Measurements from ENCODE around the gene SMIM38.

SMIM38 gene

GRCh38 chr11:69187540-69188065 lies 31.9 kb downstream of the SMIM38 start:
- no peak for DNase-seq

DNA sequence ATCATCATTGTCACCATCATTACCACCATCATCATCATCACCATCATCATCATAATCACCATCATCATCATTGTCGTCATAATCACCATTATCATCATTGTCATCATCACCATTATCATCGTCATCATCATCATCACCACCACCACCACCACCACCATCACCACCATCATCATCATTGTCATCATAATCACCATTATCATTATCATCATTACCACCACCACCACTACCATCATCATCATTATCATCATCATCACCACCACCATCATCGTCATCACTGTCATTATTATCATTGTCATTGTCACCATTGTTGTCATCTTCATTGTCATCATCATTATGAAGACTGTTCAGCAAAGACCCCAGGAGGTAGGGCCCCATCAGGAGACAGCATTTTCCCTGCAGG lies 33.3 kb downstream of the SMIM38 start:
- DNase-seq, result no peak

GRCh38 chr11:69190796-69191536 lies 35.2 kb downstream of the SMIM38 start:
- DNase-seq, result no peak

DNA sequence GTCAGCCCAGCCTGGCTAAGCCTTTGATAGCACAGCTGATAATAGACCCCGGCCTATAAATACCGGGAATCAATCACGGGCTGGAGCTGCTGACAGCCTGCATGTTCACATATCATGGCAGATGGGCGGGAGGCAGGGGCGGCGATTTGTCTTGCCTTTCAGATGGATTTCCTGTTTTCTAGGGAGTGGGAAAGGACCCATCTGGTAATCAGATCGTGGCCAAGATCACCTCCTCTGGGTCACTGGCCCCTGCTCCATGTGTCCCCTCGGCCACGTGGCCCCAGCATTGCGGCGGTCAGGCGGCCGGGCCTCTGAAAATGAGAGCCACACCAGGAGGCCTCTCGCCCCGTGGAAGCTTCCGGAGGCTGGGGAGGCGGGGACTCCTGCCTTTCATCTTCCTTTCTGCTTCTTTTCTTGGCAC lies 36.6 kb downstream of the SMIM38 start:
- DNase-seq, result no peak

- DNase-seq, result no peak
These were observed 37.4 kb downstream of the SMIM38 start for GRCh38 chr11:69193151-69193550.

DNA sequence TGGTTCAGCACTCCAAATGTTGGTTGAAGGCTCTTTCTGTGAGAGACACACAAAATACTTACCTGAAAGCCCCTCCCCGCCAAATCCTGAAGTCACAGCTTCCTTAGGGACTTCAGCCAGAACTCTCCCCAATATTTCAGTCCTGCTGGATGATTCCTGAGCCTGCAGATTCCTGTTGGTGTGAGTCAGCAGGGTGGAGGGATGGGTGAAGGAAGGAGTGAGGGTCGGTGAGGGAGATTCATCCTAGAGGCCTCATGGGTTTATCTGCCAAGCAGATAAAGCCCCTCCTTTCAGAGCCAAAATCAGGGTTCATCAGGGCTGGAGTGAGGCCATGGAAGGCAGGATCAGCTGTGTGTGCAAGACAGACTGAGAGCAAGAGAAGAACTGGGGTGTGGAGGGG lies 37.9 kb downstream of the SMIM38 start:
- no peak for DNase-seq

- DNase-seq, result no peak
These were observed 38.7 kb downstream of the SMIM38 start for GRCh38 chr11:69194396-69194795.

- DNase-seq, result no peak
These were observed 39.2 kb downstream of the SMIM38 start for GRCh38 chr11:69194956-69195355.

- DNase-seq, result no peak
These were observed 40.4 kb downstream of the SMIM38 start for GRCh38 chr11:69195824-69196782.

DNA sequence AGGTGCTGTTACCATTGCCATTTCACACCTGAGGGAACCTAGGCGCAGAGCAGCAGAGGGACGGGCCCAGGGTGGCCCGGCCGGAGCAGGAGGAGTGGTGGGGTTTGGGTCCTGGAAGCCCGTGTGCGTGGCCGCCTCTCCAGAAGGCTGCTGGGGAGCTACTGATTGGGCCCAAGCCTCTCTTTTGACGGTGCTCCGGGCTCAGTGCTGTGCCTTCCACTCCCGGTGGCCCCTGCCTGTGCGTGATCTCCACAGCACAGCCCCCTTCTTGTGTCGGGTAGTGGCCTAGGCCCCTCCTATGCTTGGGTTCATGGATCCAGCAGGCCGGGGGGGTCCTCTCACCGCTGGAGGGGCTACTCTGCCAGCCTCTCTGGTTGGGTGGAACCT lies 41.0 kb downstream of the SMIM38 start:
- no peak for DNase-seq

- no peak for DNase-seq
These were observed 43.3 kb downstream of the SMIM38 start for GRCh38 chr11:69198891-69199582.

GRCh38 chr11:69199583-69200315 lies 44.0 kb downstream of the SMIM38 start:
- no peak for DNase-seq

DNA sequence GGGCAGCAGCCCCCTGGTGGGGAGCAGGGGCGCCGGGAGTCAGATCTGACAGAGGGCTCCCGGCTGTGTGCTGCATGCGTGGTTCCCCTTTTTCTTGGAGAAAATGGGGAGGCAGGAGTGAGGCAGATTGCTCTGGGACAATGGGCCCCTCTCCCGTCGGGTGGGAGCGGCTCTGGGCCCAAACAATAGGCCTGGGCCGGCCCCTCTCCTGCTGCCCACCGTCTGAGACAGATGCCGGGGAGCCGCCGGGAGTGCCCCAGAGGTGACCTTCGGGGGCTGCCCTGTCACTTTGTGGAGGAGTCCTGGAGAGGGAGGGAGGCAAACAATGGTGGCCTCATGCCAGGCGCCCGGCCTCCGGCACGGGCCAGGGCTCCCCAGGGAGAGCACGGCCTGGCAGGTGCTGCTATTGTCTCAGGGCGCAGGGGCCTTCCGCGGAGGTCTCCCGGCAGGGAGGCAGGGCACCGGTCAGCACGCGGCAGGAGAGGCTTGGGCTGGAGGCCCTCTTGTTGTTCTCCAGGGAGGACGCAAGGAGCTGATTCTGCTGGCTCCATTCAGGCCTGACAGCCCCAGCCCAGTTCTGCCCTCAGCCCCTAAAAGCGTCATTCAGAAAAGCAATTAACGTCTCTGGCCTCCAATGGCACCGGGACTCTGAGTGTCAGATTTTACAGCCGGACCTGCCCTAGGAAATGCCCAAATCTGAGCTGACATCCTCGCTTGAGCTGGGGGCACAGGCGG lies 44.8 kb downstream of the SMIM38 start:
- no peak for DNase-seq

GRCh38 chr11:69201066-69201365 lies 45.3 kb downstream of the SMIM38 start:
- no peak for DNase-seq

- no peak for DNase-seq
These were observed 46.1 kb downstream of the SMIM38 start for GRCh38 chr11:69201764-69202370.

- DNase-seq, result no peak
These were observed 46.9 kb downstream of the SMIM38 start for GRCh38 chr11:69202511-69203221.

DNA sequence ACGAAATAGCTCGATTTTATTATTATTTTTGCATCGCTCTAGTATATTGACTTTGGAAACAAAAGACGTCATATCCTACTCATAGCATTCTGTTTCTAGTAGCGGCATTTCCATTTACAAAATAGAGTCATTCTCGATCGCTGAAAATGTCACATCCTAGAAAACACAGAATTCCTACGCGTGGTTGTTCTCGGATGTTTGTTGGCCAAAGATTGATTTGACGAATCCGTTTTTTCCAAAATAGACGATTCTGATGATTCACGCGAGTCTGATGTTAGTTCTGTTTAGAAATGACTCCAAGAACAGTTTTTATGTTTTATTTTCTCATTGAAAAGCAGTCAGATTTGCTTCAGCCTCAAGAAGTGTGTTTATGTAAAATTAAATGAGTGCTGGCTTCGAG lies 47.6 kb downstream of the SMIM38 start:
- no peak for DNase-seq

GRCh38 chr11:69203901-69204245 lies 48.1 kb downstream of the SMIM38 start:
- no peak for DNase-seq

DNA sequence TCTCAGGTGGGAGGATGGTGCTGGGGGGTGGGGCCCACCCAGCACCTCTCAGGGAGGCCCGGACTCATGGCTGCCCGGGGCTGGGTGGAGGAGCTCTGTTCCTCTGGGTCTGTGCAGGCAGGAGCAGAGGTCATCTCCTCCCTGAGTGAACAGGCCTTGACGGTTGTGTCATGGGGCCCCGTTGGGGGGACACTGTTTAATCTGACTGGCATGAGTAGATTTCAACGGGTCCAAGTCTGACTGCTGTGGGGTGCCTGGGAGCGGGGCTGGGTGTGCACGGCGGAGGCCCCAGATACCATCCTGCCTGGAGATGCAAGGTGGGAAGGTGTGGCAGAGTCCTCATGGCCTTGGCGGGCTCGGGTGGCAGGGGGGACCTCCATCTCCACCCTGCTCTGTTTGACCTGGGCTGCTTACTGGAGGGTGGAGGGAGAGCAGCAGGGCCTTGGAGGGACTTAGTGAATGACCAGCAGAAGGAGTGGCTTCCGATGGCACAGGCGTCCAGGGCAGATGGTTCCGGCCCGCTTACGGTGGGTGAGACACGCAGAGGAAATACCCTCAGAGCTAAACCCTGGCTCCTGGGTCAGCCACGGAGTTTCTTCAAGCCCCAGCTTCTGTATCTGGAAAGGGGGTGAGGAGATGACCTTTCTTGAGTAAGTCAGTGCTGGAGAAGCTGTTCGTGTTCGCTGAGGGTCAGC lies 48.7 kb downstream of the SMIM38 start:
- no peak for DNase-seq

Measured in hematopoietic multipotent progenitor cell treated with erythropoietin and hydrocortisone succinate and interleukin-3 and kit ligand, for 8 days (in vitro differentiated cells).